BJ (cell line): ENCODE data around the gene TRAPPC3. TPM values are rescaled to one million over a fixed set of nuclear protein-coding genes. Genes with fewer than 3 reads are reported as not detected.

Experiments used
- CTCF ChIA-PET: fragments of 350-600 bp; formaldehyde crosslinking; extraction: SDS; loops from one replicate; lab custom pipeline; 2021; ENCODE audit warnings: antibody characterized with exemption, inconsistent platforms; lab: Yijun Ruan, JAX
- POLR2A ChIA-PET: fragments of 300-600 bp; sonication (Branson Sonifier 250); formaldehyde crosslinking; extraction: SDS; loops from one replicate; lab custom pipeline; 2021; ENCODE audit warnings: antibody characterized with exemption; lab: Charles Lee
- DNase-seq: peaks from one replicate; pipeline ENCODE4 v3.0.0-alpha.2; 2011; ENCODE audit warnings: low read depth
- H3K27me3 ChIP-seq: 2 replicates; pipeline ENCODE4 v1.6.0; 2011; ENCODE audit warnings: low read length; ENCODE audit not compliant: control insufficient read depth, insufficient read depth
- H3K36me3 ChIP-seq: 2 replicates; pipeline ENCODE4 v1.5.1; 2011; ENCODE audit warnings: low read length; ENCODE audit not compliant: control insufficient read depth, insufficient read depth
- H3K4me3 ChIP-seq: 2 replicates; pipeline ENCODE4 v1.5.1; 2011; ENCODE audit warnings: low read depth, mild to moderate bottlenecking, control low read depth, low read length
- polyA plus RNA-seq: library from polyadenylated mRNA; depleted of rRNA; stranded (reverse); fragments of >200 nt; gene quantifications from 2 replicates; pipeline ENCODE4 v1.2.3, GENCODE V29; 2011
- TF ChIP-seq, protein P1 (sequence below): IDR thresholded peaks from 2 replicates; pipeline ENCODE4 v1.5.1; 2011; ENCODE audit warnings: low read depth, mild to moderate bottlenecking, control low read depth, inconsistent platforms, low read length, moderate library complexity; ENCODE audit not compliant: insufficient read depth

TRAPPC3 gene
- polyA plus RNA-seq, 1 experiment: 65.4 TPM

DNA sequence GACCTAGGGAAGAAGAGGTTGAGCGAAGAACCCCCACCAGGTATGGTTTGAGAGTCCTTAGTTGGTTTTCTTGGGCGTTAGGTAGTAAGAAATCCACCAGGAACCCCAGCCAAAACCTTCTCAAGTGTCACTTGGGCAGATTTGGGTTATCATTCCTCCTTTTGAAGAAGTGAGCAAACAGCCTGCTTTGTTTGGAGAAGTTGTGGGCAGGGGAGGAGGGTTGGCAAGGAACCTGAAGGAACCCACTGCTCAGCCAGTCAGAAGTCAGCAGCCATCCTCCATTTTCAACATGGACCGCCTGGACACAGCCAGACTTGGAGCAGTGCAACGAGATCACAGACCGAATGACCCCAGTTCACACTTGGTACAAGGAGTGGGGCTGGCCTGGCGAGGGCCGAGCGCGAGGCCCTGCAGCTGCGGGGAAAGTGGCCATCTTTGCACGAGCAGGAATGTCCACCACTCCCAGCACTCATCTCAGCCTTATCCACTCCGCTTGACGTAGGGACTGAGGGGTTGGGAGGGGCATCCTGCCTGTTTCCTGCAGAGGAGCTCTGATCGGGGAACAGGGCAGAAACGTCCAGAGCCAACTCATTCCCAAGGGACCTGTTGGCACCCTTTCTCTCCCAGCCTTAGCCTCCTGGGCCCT is 53.4 kb downstream of the TRAPPC3 start:
- Histone ChIP-seq H3K4me3 (no peak overlapping the region), H3K27me3 (no peaks in the 10 kb centered on the region), H3K36me3 (peaks cover 29% of the 10 kb centered on the region)
- CTCF ChIA-PET: interaction anchor here (1.3 to 17.9 kb wide), 9 partner anchors 11 to 189 kb away, joined by 3 to 382 read pairs (median 9); partner anchors contain the start of genes THRAP3 and TRAPPC3
- TF ChIP-seq, protein P1, sequence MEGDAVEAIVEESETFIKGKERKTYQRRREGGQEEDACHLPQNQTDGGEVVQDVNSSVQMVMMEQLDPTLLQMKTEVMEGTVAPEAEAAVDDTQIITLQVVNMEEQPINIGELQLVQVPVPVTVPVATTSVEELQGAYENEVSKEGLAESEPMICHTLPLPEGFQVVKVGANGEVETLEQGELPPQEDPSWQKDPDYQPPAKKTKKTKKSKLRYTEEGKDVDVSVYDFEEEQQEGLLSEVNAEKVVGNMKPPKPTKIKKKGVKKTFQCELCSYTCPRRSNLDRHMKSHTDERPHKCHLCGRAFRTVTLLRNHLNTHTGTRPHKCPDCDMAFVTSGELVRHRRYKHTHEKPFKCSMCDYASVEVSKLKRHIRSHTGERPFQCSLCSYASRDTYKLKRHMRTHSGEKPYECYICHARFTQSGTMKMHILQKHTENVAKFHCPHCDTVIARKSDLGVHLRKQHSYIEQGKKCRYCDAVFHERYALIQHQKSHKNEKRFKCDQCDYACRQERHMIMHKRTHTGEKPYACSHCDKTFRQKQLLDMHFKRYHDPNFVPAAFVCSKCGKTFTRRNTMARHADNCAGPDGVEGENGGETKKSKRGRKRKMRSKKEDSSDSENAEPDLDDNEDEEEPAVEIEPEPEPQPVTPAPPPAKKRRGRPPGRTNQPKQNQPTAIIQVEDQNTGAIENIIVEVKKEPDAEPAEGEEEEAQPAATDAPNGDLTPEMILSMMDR: no peak
- DNase-seq: no peak
- POLR2A ChIA-PET: no interaction called here

- no peak overlapping the region for H3K4me3 ChIP-seq
- CTCF ChIA-PET: interaction anchor here (0.9 to 17.9 kb wide), 4 partner anchors 12 to 94 kb away, joined by 4 to 382 read pairs (median 14); no protein-coding TSS in a partner anchor
- TF ChIP-seq, protein P1: no peak
- POLR2A ChIA-PET: no interaction called here
- DNase-seq: no peak
- H3K27me3 ChIP-seq: no peaks in the 10 kb centered on the region
- H3K36me3 ChIP-seq: peaks cover 29% of the 10 kb centered on the region
Measured at GRCh38 chr1:36094621-36095061, 54.6 kb downstream of the TRAPPC3 start.

GRCh38 chr1:36093929-36094328 is 55.4 kb downstream of the TRAPPC3 start:
- POLR2A ChIA-PET: no interaction called here
- Histone ChIP-seq H3K36me3 (peaks cover 29% of the 10 kb centered on the region), H3K27me3 (no peaks in the 10 kb centered on the region), H3K4me3 (no peak overlapping the region)
- CTCF ChIA-PET: interaction anchor here (2.2 to 17.9 kb wide), 2 partner anchors 39 to 94 kb away, joined by 25 to 382 read pairs; no protein-coding TSS in a partner anchor
- DNase-seq: no peak
- TF ChIP-seq, protein P1: no peak

- no peak overlapping the region for H3K4me3 ChIP-seq
- no peaks in the 10 kb centered on the region for H3K27me3 ChIP-seq
- peaks cover 29% of the 10 kb centered on the region for H3K36me3 ChIP-seq
- no peak for DNase-seq
- ChIA-PET CTCF (interaction anchor here (17.9 kb wide), 1 partner anchor 40 kb away, joined by 382 read pairs; no protein-coding TSS in a partner anchor), POLR2A (no interaction called here)
- TF ChIP-seq, protein P1: no peak
Measured at GRCh38 chr1:36093226-36093625, 56.1 kb downstream of the TRAPPC3 start.

DNA sequence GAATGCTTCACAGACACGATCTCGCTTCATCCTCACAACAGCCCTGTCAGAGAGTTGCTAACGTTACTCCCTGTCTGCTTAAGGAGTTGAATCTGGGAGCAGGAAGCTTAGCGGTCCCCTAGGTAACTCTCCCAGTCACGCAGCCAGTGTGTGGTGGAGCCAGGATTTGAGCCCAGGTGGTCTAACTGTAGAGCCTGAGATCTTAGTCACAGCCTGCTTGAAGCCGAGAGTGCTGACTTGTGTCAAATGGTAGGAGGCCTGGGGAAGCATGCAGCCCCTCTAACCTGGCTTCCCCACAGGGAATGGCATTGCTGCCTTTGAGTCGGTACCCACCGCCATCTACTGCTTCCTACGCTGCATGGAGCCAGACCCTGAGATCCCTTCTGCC is 56.5 kb downstream of the TRAPPC3 start:
- Histone ChIP-seq H3K27me3 (no peaks in the 10 kb centered on the region), H3K36me3 (peaks cover 29% of the 10 kb centered on the region), H3K4me3 (no peak overlapping the region)
- CTCF ChIA-PET: interaction anchor here (0.7 to 4.4 kb wide), 2 partner anchors 43 to 260 kb away, joined by 3 to 22 read pairs; no protein-coding TSS in a partner anchor
- POLR2A ChIA-PET: no interaction called here
- TF ChIP-seq, protein P1: no peak
- DNase-seq: no peak
